Stomach (tissue), 4 donors: ENCODE results near the gene PXMP4.

Source experiments
- POLR2A ChIP-seq, 4 donors: fragments of 450-650 bp; IDR thresholded peaks; one replicate each; pipeline ENCODE4 v1.6.1; 2016; ENCODE audit warnings: antibody characterized with exemption in 4 of 4, control low read depth in 2 of 4, mild to moderate bottlenecking in 1 of 4, moderate library complexity in 1 of 4
- TF ChIP-seq, protein P1 (sequence below), 7 experiments: fragments of 450-650 bp in 4 of 7; fragments of 200-600 bp in 3 of 7; sonication (generic) in 3 of 7; IDR thresholded peaks; one replicate each; pipeline ENCODE4 v1.5.1; 2016 to 2019; ENCODE audit warnings: antibody characterized with exemption in 7 of 7, control low read depth in 2 of 7, mild to moderate bottlenecking in 1 of 7

- TF ChIP-seq, protein P1, sequence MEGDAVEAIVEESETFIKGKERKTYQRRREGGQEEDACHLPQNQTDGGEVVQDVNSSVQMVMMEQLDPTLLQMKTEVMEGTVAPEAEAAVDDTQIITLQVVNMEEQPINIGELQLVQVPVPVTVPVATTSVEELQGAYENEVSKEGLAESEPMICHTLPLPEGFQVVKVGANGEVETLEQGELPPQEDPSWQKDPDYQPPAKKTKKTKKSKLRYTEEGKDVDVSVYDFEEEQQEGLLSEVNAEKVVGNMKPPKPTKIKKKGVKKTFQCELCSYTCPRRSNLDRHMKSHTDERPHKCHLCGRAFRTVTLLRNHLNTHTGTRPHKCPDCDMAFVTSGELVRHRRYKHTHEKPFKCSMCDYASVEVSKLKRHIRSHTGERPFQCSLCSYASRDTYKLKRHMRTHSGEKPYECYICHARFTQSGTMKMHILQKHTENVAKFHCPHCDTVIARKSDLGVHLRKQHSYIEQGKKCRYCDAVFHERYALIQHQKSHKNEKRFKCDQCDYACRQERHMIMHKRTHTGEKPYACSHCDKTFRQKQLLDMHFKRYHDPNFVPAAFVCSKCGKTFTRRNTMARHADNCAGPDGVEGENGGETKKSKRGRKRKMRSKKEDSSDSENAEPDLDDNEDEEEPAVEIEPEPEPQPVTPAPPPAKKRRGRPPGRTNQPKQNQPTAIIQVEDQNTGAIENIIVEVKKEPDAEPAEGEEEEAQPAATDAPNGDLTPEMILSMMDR (IDR thresholded peaks at IDR 0.05) = no peak
- TF ChIP-seq POLR2A (IDR thresholded peaks at IDR 0.05) = no peak
These were observed 31.8 kb downstream of the PXMP4 start for GRCh38 chr20:33687993-33688937.
